Mesenteric fat pad (tissue), 1 donor: ENCODE results near the gene CPT2. TPM values are rescaled to one million over a fixed set of nuclear protein-coding genes. Genes with fewer than 3 reads are reported as not detected.
"Not testable (repeated sequence)": the region's sequence is repeated elsewhere in the genome, so short reads cannot be mapped to it uniquely, and the experiment has no call there.

ENCODE experiments used
- DNase-seq: peaks from one replicate; pipeline ENCODE4 v3.0.0-alpha.2; 2020; ENCODE audit warnings: low spot score
- total RNA-seq: library from RNA; stranded (reverse); fragmentation: NEBNext Ultra II Directional; extraction: Animal tissue kit (Norgen Biotek cat#: 25700); gene quantifications from one replicate; pipeline ENCODE4 v1.2.1, GENCODE V29; 2021
- donor health status: DM: yes; HTN: yes; CAD: no.

The CPT2 gene
- total RNA-seq, 1 donor from 2014 or later = 17.5 TPM

DNA sequence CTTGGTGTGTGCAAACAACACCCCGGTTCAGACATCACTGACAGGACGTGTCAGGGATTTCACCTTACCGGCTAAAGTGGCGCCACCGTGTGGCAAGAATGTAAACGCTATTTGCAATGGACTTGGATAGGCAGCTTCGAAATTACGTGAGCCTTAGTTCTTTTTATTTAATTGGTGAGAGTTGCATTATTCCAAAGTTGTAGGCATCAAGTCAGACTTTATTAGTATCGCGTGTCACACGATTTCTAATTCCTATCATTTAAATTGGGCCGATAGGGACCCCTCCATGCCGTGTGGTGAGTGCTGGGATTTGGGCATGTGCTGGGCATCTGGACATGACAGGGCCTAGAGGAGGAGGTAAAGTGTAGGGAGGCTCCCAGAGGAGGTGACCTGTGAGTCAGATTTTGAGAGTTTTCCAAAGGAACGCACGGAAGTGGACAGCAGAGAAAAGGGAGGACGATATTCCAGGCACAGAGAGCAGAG, 14.5 kb upstream of the CPT2 start:
- DNase-seq = no peak

DNA sequence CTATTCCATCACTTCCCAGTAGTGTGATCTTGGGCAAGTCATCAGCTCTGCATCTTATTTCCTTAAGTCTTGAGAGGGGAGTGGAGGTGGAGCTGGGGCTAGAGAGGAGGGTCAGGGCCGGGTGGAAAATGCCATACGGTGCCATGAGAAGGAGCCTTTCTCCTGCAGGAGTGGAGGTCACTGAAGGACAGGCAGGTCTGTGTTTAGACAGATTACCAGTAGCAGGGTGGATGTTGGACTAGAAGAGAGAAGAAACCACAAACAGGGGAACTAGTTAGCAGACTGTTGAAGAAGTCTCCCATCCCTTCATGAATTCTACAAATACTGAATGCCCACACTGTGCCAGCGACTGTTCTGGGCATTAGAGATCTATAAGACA, 13.9 kb upstream of the CPT2 start:
- DNase-seq = no peak

DNA sequence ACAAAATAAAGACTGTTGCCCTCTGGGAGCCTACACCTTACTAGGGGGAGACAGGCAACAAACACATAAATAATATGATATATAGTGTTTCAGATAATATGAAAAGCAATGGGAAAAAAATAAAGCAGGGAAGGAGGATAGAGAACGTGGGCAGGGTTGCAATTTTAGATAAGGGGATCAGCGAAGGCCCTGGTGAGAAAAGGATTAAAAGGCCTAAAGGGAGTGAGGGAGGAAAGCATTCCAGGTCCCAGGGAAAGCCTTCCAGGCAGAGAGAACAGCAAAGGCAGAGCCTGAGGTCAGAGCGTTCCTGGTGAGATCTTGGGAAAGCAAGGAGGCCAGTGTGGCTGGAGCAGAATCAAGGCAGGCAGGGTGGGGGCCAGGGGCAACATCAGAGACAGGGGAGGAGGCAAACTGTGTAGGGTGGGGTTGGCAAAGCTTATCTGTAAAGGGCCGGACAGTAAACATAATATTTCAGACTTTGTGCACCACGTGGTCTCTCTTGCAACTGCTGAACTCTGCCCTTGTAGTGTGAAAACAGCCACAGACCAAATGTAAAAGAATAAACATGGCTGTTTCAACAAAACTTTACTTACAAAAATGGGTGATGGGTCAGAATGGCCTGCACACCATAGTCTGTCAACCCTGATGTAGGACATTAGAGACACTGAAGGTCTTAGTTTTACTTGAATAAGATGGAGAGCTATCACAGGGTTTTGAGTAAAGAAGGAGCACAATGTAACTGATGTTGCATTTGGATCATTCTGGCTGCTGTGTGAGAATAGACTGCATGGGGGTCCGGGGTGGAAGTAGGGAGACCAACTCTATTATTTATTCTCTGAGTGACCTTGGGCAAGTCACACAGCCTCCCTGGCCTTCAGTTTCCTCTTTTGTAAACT, 13.3 kb upstream of the CPT2 start:
- no peak for DNase-seq

DNA sequence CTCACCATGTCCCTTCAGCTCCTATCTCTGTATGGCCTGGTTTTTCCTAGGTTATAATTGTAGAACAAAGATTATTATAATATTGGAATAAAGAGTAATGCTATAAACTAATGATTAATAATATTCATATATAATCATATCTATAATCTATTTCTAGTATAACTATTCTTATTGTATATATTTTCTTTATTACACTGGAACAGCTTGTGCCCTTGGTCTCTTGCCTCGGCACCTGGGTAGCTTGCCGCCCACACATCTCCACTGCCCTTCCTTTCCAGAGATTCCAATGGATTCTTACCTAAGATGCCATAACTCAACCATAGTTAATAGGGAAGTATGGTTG, 10.7 kb upstream of the CPT2 start:
- DNase-seq = not testable (repeated sequence)

DNA sequence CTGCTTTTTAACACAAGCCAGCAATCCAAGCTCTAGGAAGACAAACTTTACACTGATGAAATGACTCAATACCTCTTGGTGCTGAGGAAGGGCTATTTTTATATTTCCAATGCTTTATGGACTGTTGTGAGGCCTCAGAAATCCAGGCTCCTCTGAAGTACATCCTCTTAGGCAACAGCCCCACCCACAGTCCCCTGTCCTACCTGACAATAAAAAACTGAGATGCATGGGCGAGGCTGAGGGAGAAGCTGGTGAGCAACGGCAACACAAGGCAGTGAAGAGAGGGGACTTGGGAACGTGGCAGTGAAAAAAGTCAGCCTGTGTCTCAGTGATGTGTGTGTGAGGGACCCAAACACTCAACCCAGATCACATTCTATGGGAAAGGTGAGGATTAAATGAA, 10.1 kb upstream of the CPT2 start:
- DNase-seq = no peak

- no peak for DNase-seq
Observed at GRCh38 chr1:53187401-53187800, 9.2 kb upstream of the CPT2 start.

GRCh38 chr1:53188099-53188498, 8.5 kb upstream of the CPT2 start:
- DNase-seq = no peak

- DNase-seq = no peak
Observed at GRCh38 chr1:53189061-53189460, 7.6 kb upstream of the CPT2 start.

DNA sequence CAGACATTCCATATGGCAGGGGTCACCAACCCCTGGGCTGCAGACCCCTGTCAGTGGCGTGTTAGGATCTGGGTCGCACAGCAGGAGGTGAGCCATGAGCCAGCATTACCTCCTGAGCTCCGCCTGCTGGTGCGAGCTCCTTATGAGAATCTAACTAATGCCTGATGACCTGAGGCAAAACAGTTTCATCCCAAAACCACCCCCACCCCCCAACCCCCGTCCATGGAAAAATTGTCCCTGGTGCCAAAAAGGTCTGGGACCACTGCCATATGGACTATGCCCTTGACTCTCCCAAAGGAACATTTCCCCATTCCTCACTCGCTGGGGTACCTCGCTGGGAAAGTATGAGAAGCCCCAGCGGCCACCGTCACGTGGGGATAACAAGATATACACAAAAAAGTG, 6.4 kb upstream of the CPT2 start:
- no peak for DNase-seq

DNA sequence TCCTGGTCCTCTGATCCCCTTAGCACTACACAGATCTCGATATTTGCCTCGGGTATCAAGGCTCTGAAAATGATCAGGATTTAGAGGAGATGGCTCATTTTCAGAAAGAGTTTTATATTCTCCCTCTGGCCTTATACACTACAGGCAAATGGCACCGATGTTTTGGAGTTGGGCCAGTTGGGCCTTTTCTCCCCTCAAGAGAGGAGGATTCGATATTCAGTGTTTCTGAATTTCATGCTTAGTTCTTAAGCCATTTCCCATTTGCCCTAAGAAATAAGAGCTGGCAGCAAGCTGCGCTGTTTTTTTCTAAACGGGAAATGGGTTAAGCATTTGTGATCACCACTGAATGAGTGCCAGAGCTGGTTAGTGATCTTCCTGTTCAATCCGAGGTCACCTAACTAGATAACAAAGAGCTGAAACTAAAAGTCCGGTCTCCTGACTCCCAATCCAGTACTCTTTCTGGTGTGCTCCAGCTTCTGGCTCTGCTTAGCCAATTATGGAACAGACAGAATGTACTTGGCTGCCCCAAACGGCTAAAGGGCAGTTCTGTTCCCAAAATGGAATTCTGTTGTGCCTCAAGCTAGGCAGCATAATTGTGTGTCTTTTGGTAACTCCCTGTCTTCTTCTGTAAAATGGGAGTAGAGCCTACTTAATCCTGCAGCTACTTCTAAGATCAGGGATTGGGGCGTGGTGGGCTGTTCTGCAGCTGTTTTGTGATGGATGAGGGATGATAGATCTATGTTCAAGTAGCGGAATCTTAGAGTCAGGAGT, 1.2 kb upstream of the CPT2 start:
- no peak for DNase-seq

DNA sequence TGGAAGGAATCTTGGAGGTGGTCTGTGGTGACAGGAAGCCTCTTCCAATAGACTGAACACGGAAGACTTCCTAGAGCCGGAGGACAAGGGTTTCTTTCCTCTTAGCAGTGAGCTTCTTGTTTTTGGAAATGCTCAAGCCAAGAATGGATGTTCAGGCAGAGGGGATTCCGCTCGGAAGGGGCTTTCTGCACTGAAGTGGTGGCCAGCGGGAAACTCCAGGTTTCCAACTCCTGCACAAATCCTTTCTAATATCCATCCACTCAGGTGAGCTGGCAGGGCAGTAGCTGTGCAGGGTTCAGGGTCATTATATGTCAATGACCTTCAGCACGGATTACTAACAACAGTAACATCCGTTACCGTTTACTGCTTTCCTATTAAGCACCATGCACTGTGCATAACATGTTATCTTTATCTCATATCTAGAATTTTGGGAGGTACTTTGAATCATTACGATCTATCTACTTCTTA, 573 bp upstream of the CPT2 start:
- DNase-seq = no peak

GRCh38 chr1:53197291-53198200, 922 bp downstream of the CPT2 start:
- no peak for DNase-seq

GRCh38 chr1:53198241-53198651, 1.6 kb downstream of the CPT2 start:
- DNase-seq = no peak

DNA sequence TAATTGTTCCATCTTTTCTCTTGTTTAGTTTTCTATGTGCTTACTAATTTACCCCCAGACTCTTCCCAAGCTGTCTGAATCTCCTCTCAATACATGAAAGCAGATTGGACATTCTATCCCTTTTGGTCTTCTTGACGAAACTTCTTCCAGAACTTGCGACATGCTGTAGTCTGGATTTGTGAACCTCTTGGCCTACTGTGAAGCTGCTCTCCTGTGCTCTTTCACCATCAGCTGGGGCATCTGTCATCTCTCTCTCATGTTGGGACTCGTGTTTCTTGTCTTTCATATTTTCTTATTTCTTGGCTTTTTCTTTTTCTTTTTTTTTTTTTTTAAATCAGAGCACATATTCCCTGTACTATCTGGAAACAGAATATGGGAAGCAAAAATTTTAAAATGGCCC, 6.8 kb downstream of the CPT2 start:
- DNase-seq = no peak

GRCh38 chr1:53205496-53205895, 8.9 kb downstream of the CPT2 start:
- not testable (repeated sequence) for DNase-seq

GRCh38 chr1:53206083-53206685, 9.6 kb downstream of the CPT2 start:
- DNase-seq = not testable (repeated sequence)

DNA sequence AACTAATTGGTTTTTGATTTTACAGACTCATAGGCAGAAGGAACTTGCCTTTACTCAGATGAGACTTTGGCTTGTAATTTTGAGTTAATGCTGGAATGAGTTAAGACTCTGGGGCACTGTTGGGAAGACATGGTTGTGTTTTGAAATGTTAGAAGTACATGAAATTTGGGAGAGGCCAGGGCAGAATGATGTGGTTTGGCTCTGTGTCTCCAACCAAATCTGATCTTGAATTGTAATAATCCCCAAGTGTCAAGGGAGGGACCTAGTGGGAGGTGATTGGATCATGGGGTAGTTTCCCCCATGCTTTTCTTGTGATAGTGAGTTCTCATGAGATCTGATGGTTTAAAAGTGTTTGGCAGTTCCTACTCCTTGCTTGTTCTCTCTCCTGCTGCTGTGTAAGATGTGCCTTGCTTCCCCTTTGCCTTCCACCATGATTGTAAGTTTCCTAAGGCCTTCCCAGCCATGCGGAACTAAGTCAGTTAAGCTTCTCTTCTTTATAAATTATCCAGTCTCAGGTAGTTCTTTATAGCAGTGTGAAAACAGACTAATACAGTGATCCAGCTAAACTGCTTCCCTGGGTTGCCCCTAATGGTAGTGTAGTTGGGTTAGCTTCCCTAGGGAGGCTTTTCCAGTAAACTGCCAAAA, 10.2 kb downstream of the CPT2 start:
- DNase-seq = no peak

GRCh38 chr1:53207726-53208125, 11.1 kb downstream of the CPT2 start:
- no peak for DNase-seq

- DNase-seq = no peak
Observed at GRCh38 chr1:53210352-53210751, 13.7 kb downstream of the CPT2 start.

DNA sequence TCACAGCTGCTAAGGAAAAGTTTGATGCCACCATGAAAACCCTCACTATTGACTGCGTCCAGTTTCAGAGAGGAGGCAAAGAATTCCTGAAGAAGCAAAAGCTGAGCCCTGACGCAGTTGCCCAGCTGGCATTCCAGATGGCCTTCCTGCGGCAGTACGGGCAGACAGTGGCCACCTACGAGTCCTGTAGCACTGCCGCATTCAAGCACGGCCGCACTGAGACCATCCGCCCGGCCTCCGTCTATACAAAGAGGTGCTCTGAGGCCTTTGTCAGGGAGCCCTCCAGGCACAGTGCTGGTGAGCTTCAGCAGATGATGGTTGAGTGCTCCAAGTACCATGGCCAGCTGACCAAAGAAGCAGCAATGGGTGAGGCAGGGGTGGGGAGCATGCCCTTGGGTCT, 14.3 kb downstream of the CPT2 start:
- DNase-seq = no peak
